ENCODE data around the gene STXBP4.

The STXBP4 gene

GRCh38 chr17:55081559-55081958, 113.0 kb downstream of the STXBP4 start:
- Histone ChIP-seq H3K4me3 (ENCODE audit: insufficient read length, low read depth) (no peak overlapping the region), H3K36me3 (ENCODE audit: insufficient read depth, insufficient read length, low read length) (peaks cover 15% of the 10 kb centered on the region), H3K27me3 (ENCODE audit: insufficient read depth, insufficient read length) (no peaks in the 10 kb centered on the region), H3K4me1 (ENCODE audit: insufficient read depth, insufficient read length) (no peaks in the 10 kb centered on the region), H3K9me3 (ENCODE audit: insufficient read depth, low read length) (no peaks in the 10 kb centered on the region), H3K9ac (ENCODE audit: insufficient read length, low read depth) (no peak overlapping the region)
- no peak for TF ChIP-seq ZNF274 (IDR thresholded peaks at IDR 0.05; ENCODE audit: low read depth, low read length)
- no peak for TF ChIP-seq SUZ12 (IDR thresholded peaks at IDR 0.05; ENCODE audit: extremely low read depth, insufficient read depth, insufficient read length)
- no peak for TF ChIP-seq YY1 (IDR thresholded peaks at IDR 0.05; ENCODE audit: insufficient read depth, insufficient read length)
- no peak for DNase-seq (ENCODE audit: low read depth, low spot score)

GRCh38 chr17:55086635-55087058, 118.1 kb downstream of the STXBP4 start:
- DNase-seq (ENCODE audit: low read depth, low spot score) = no peak
- H3K4me3 ChIP-seq (ENCODE audit: insufficient read length, low read depth) = no peak overlapping the region
- TF ChIP-seq ZNF274 (IDR thresholded peaks at IDR 0.05; ENCODE audit: low read depth, low read length) (no peak), YY1 (IDR thresholded peaks at IDR 0.05; ENCODE audit: insufficient read depth, insufficient read length) (no peak), SUZ12 (IDR thresholded peaks at IDR 0.05; ENCODE audit: extremely low read depth, insufficient read depth, insufficient read length) (no peak)
- H3K27me3 ChIP-seq (ENCODE audit: insufficient read depth, insufficient read length) = no peaks in the 10 kb centered on the region
- H3K4me1 ChIP-seq (ENCODE audit: insufficient read depth, insufficient read length) = no peaks in the 10 kb centered on the region
- no peak overlapping the region for H3K9ac ChIP-seq (ENCODE audit: insufficient read length, low read depth)
- H3K36me3 ChIP-seq (ENCODE audit: insufficient read depth, insufficient read length, low read length) = peaks cover 7% of the 10 kb centered on the region
- no peaks in the 10 kb centered on the region for H3K9me3 ChIP-seq (ENCODE audit: insufficient read depth, low read length)

- H3K4me3 ChIP-seq (ENCODE audit: insufficient read length, low read depth) = no peak overlapping the region
- TF ChIP-seq SUZ12 (IDR thresholded peaks at IDR 0.05; ENCODE audit: extremely low read depth, insufficient read depth, insufficient read length) (no peak), ZNF274 (IDR thresholded peaks at IDR 0.05; ENCODE audit: low read depth, low read length) (no peak), YY1 (IDR thresholded peaks at IDR 0.05; ENCODE audit: insufficient read depth, insufficient read length) (no peak)
- DNase-seq (ENCODE audit: low read depth, low spot score) = no peak
- no peaks in the 10 kb centered on the region for H3K9me3 ChIP-seq (ENCODE audit: insufficient read depth, low read length)
- H3K4me1 ChIP-seq (ENCODE audit: insufficient read depth, insufficient read length) = no peaks in the 10 kb centered on the region
- H3K36me3 ChIP-seq (ENCODE audit: insufficient read depth, insufficient read length, low read length) = no peaks in the 10 kb centered on the region
- no peak overlapping the region for H3K9ac ChIP-seq (ENCODE audit: insufficient read length, low read depth)
- H3K27me3 ChIP-seq (ENCODE audit: insufficient read depth, insufficient read length) = no peaks in the 10 kb centered on the region
These were observed 120.7 kb downstream of the STXBP4 start for GRCh38 chr17:55089256-55089655.

- H3K4me1 ChIP-seq (ENCODE audit: insufficient read depth, insufficient read length) = no peaks in the 10 kb centered on the region
- H3K36me3 ChIP-seq (ENCODE audit: insufficient read depth, insufficient read length, low read length) = no peaks in the 10 kb centered on the region
- H3K4me3 ChIP-seq (ENCODE audit: insufficient read length, low read depth) = no peak overlapping the region
- TF ChIP-seq SUZ12 (IDR thresholded peaks at IDR 0.05; ENCODE audit: extremely low read depth, insufficient read depth, insufficient read length) (no peak), ZNF274 (IDR thresholded peaks at IDR 0.05; ENCODE audit: low read depth, low read length) (no peak), YY1 (IDR thresholded peaks at IDR 0.05; ENCODE audit: insufficient read depth, insufficient read length) (no peak)
- H3K27me3 ChIP-seq (ENCODE audit: insufficient read depth, insufficient read length) = no peaks in the 10 kb centered on the region
- DNase-seq (ENCODE audit: low read depth, low spot score) = no peak
- H3K9me3 ChIP-seq (ENCODE audit: insufficient read depth, low read length) = no peaks in the 10 kb centered on the region
- H3K9ac ChIP-seq (ENCODE audit: insufficient read length, low read depth) = no peak overlapping the region
These were observed 121.5 kb downstream of the STXBP4 start for GRCh38 chr17:55090079-55090492.

GRCh38 chr17:55093353-55093752, 124.8 kb downstream of the STXBP4 start:
- Histone ChIP-seq H3K36me3 (ENCODE audit: insufficient read depth, insufficient read length, low read length) (no peaks in the 10 kb centered on the region), H3K9me3 (ENCODE audit: insufficient read depth, low read length) (no peaks in the 10 kb centered on the region), H3K9ac (ENCODE audit: insufficient read length, low read depth) (no peak overlapping the region), H3K4me1 (ENCODE audit: insufficient read depth, insufficient read length) (no peaks in the 10 kb centered on the region), H3K27me3 (ENCODE audit: insufficient read depth, insufficient read length) (no peaks in the 10 kb centered on the region), H3K4me3 (ENCODE audit: insufficient read length, low read depth) (no peak overlapping the region)
- no peak for DNase-seq (ENCODE audit: low read depth, low spot score)
- TF ChIP-seq SUZ12 (IDR thresholded peaks at IDR 0.05; ENCODE audit: extremely low read depth, insufficient read depth, insufficient read length) (no peak), YY1 (IDR thresholded peaks at IDR 0.05; ENCODE audit: insufficient read depth, insufficient read length) (no peak), ZNF274 (IDR thresholded peaks at IDR 0.05; ENCODE audit: low read depth, low read length) (no peak)

GRCh38 chr17:55098765-55099164, 130.2 kb downstream of the STXBP4 start:
- Histone ChIP-seq H3K36me3 (ENCODE audit: insufficient read depth, insufficient read length, low read length) (no peaks in the 10 kb centered on the region), H3K4me1 (ENCODE audit: insufficient read depth, insufficient read length) (no peaks in the 10 kb centered on the region), H3K27me3 (ENCODE audit: insufficient read depth, insufficient read length) (no peaks in the 10 kb centered on the region), H3K9ac (ENCODE audit: insufficient read length, low read depth) (no peak overlapping the region), H3K9me3 (ENCODE audit: insufficient read depth, low read length) (no peaks in the 10 kb centered on the region), H3K4me3 (ENCODE audit: insufficient read length, low read depth) (no peak overlapping the region)
- TF ChIP-seq ZNF274 (IDR thresholded peaks at IDR 0.05; ENCODE audit: low read depth, low read length) (no peak), SUZ12 (IDR thresholded peaks at IDR 0.05; ENCODE audit: extremely low read depth, insufficient read depth, insufficient read length) (no peak)
- DNase-seq (ENCODE audit: low read depth, low spot score) = no peak

GRCh38 chr17:55110521-55110920, 142.0 kb downstream of the STXBP4 start:
- H3K4me1 ChIP-seq (ENCODE audit: insufficient read depth, insufficient read length) = no peaks in the 10 kb centered on the region
- no peaks in the 10 kb centered on the region for H3K36me3 ChIP-seq (ENCODE audit: insufficient read depth, insufficient read length, low read length)
- H3K9ac ChIP-seq (ENCODE audit: insufficient read length, low read depth) = no peak overlapping the region
- DNase-seq (ENCODE audit: low read depth, low spot score) = no peak
- H3K4me3 ChIP-seq (ENCODE audit: insufficient read length, low read depth) = no peak overlapping the region
- H3K27me3 ChIP-seq (ENCODE audit: insufficient read depth, insufficient read length) = no peaks in the 10 kb centered on the region
- TF ChIP-seq ZNF274 (IDR thresholded peaks at IDR 0.05; ENCODE audit: low read depth, low read length) = no peak
- no peak for TF ChIP-seq YY1 (IDR thresholded peaks at IDR 0.05; ENCODE audit: insufficient read depth, insufficient read length)
- no peak for TF ChIP-seq SUZ12 (IDR thresholded peaks at IDR 0.05; ENCODE audit: extremely low read depth, insufficient read depth, insufficient read length)
- no peaks in the 10 kb centered on the region for H3K9me3 ChIP-seq (ENCODE audit: insufficient read depth, low read length)

- Histone ChIP-seq H3K9ac (ENCODE audit: insufficient read length, low read depth) (no peak overlapping the region), H3K9me3 (ENCODE audit: insufficient read depth, low read length) (no peaks in the 10 kb centered on the region), H3K36me3 (ENCODE audit: insufficient read depth, insufficient read length, low read length) (no peaks in the 10 kb centered on the region), H3K27me3 (ENCODE audit: insufficient read depth, insufficient read length) (no peaks in the 10 kb centered on the region), H3K4me1 (ENCODE audit: insufficient read depth, insufficient read length) (no peaks in the 10 kb centered on the region), H3K4me3 (ENCODE audit: insufficient read length, low read depth) (no peak overlapping the region)
- no peak for DNase-seq (ENCODE audit: low read depth, low spot score)
- no peak for TF ChIP-seq YY1 (IDR thresholded peaks at IDR 0.05; ENCODE audit: insufficient read depth, insufficient read length)
- no peak for TF ChIP-seq ZNF274 (IDR thresholded peaks at IDR 0.05; ENCODE audit: low read depth, low read length)
- TF ChIP-seq SUZ12 (IDR thresholded peaks at IDR 0.05; ENCODE audit: extremely low read depth, insufficient read depth, insufficient read length) = no peak
These were observed 145.7 kb downstream of the STXBP4 start for GRCh38 chr17:55114283-55114682.
